Measurements from ENCODE around the gene COG7. TPM values are rescaled to one million over a fixed set of nuclear protein-coding genes. Genes with fewer than 3 reads are reported as not detected.

Gene COG7
- total RNA-seq, 1 donor from 2014 or later, result 19.3 TPM

GRCh38 chr16:23365602-23366240 lies 87.3 kb downstream of the COG7 start:
- intact Hi-C loops (cut with micrococcal nuclease), result no loop called here

GRCh38 chr16:23362460-23363317 lies 90.3 kb downstream of the COG7 start:
- intact Hi-C loops (cut with micrococcal nuclease), result no loop called here

- intact Hi-C loops (cut with micrococcal nuclease), result no loop called here
Observed at GRCh38 chr16:23359092-23359760, 93.8 kb downstream of the COG7 start.

- intact Hi-C loops (cut with micrococcal nuclease), result no loop called here
Observed at GRCh38 chr16:23357761-23358290, 95.2 kb downstream of the COG7 start.

GRCh38 chr16:23356941-23357340 lies 96.0 kb downstream of the COG7 start:
- intact Hi-C loops (cut with micrococcal nuclease), result no loop called here

GRCh38 chr16:23355106-23355670 lies 97.8 kb downstream of the COG7 start:
- intact Hi-C loops (cut with micrococcal nuclease), result no loop called here

- intact Hi-C loops (cut with micrococcal nuclease), result no loop called here
Observed at GRCh38 chr16:23354246-23354645, 98.7 kb downstream of the COG7 start.

- intact Hi-C loops (cut with micrococcal nuclease), result no loop called here
Observed at GRCh38 chr16:23353440-23353839, 99.5 kb downstream of the COG7 start.

GRCh38 chr16:23351360-23351759 lies 101.6 kb downstream of the COG7 start:
- intact Hi-C loops (cut with micrococcal nuclease), result no loop called here

GRCh38 chr16:23348579-23349469 lies 104.2 kb downstream of the COG7 start:
- intact Hi-C loops (cut with micrococcal nuclease), result no loop called here

GRCh38 chr16:23345237-23345636 lies 107.8 kb downstream of the COG7 start:
- intact Hi-C loops (cut with micrococcal nuclease), result no loop called here

GRCh38 chr16:23343643-23344612 lies 109.1 kb downstream of the COG7 start:
- intact Hi-C loops (cut with micrococcal nuclease), result no loop called here

- intact Hi-C loops (cut with micrococcal nuclease), result no loop called here
Observed at GRCh38 chr16:23342083-23342640, 110.8 kb downstream of the COG7 start.

- intact Hi-C loops (cut with micrococcal nuclease), result no loop called here
Observed at GRCh38 chr16:23339787-23340186, 113.2 kb downstream of the COG7 start.

Other genes with a start within 250 kb of the COG7 start
- 0.07 TPM in 1 of 2 replicates, not detected in the other for gene SCNN1B, start 150.9 kb downstream of the COG7 start, total RNA-seq
- gene GGA2, start 57.3 kb upstream of the COG7 start, total RNA-seq, result 124 and 126 TPM in 2 replicates
- gene EARS2, start 104.2 kb upstream of the COG7 start, total RNA-seq, result 19.8 and 21.5 TPM in 2 replicates
- gene UBFD1, start 104.5 kb upstream of the COG7 start, total RNA-seq, result 42.7 and 45.4 TPM in 2 replicates
- 95.1 and 97.6 TPM in 2 replicates for gene NDUFAB1, start 143.1 kb upstream of the COG7 start, total RNA-seq
- 21.7 and 23.0 TPM in 2 replicates for gene PALB2, start 188.1 kb upstream of the COG7 start, total RNA-seq
- gene DCTN5, start 188.3 kb upstream of the COG7 start, total RNA-seq, result 99.9 and 103 TPM in 2 replicates
- 88.1 and 91.8 TPM in 2 replicates for gene PLK1, start 225.7 kb upstream of the COG7 start, total RNA-seq

Measured in T-helper 2 cell treated with Interferon-gamma antibody and Interleukin-4, amounts not matched to agents 100 ng/mL and 5 ng/mL, for 36 hours (primary cell).